GOT3 (cell line): Measurements from ENCODE around the gene CASK.
"Not testable (repeated sequence)": the region's sequence is repeated elsewhere in the genome, so short reads cannot be mapped to it uniquely, and the experiment has no call there.

Source experiments
- DNase-seq: peaks from one replicate; lab custom pipeline; 2025; ENCODE audit warnings: mixed read lengths; lab: John Stamatoyannopoulos, UW

The CASK gene

GRCh38 chrX:41730081-41730480 lies 193.3 kb downstream of the CASK start:
- DNase-seq: no peak

- DNase-seq: no peak
Measured at GRCh38 chrX:41728125-41728524, 195.2 kb downstream of the CASK start.

- no peak for DNase-seq
Measured at GRCh38 chrX:41723826-41724225, 199.5 kb downstream of the CASK start, which contains the start of gene GPR82. Gene GPR82 (plus strand): TSS chrX:41724181. CDS start chrX:41727027, 2,846 bp downstream.

- no peak for DNase-seq
Measured at GRCh38 chrX:41722816-41723618, 200.3 kb downstream of the CASK start.

- DNase-seq: no peak
Measured at GRCh38 chrX:41722214-41722613, 201.1 kb downstream of the CASK start.

- no peak for DNase-seq
Measured at GRCh38 chrX:41721590-41721989, 201.8 kb downstream of the CASK start.

GRCh38 chrX:41720125-41720779 lies 203.1 kb downstream of the CASK start:
- no peak for DNase-seq

GRCh38 chrX:41719610-41720009 lies 203.7 kb downstream of the CASK start:
- DNase-seq: not testable (repeated sequence)

GRCh38 chrX:41718481-41719235 lies 204.7 kb downstream of the CASK start:
- DNase-seq: no peak

- DNase-seq: no peak
Measured at GRCh38 chrX:41716767-41717473, 206.4 kb downstream of the CASK start.

GRCh38 chrX:41716222-41716621 lies 207.1 kb downstream of the CASK start:
- no peak for DNase-seq

- DNase-seq: no peak
Measured at GRCh38 chrX:41711021-41711667, 212.2 kb downstream of the CASK start.

- no peak for DNase-seq
Measured at GRCh38 chrX:41708486-41708885, 214.9 kb downstream of the CASK start.

GRCh38 chrX:41707218-41707617 lies 216.1 kb downstream of the CASK start:
- no peak for DNase-seq

GRCh38 chrX:41705680-41706374 lies 217.5 kb downstream of the CASK start:
- DNase-seq: no peak

GRCh38 chrX:41705042-41705441 lies 218.3 kb downstream of the CASK start:
- DNase-seq: no peak

- no peak for DNase-seq
Measured at GRCh38 chrX:41703574-41704029, 219.8 kb downstream of the CASK start.

- no peak for DNase-seq
Measured at GRCh38 chrX:41695426-41695825, 227.9 kb downstream of the CASK start.

- no peak for DNase-seq
Measured at GRCh38 chrX:41693024-41693423, 230.3 kb downstream of the CASK start.

GRCh38 chrX:41692162-41692749 lies 231.1 kb downstream of the CASK start:
- DNase-seq: no peak
